ENCODE measurements around the gene GATA1.

The GATA1 gene

DNA sequence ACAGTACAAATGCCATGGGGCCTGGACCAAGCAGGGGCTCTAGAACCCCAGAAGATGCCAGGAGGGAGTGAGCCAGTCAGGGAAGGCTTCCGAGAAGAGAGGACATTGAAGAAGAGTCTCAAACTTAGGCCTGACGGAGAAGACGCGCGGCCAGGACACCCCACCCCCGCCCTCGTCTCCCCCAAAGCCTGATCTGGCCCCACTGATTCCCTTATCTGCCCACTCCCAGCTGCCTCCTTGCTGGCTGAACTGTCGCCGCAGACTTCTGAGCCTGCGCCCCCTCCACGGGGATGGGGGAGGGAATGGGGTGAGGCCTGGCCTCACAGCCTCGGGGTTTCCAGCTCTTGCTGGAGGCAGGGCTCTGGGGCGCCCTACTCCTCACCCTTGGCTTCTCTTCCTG is 3.6 kb upstream of the GATA1 start:
- H3K4ac ChIP-seq (ENCODE audit: low read length): no peak overlapping the region

DNA sequence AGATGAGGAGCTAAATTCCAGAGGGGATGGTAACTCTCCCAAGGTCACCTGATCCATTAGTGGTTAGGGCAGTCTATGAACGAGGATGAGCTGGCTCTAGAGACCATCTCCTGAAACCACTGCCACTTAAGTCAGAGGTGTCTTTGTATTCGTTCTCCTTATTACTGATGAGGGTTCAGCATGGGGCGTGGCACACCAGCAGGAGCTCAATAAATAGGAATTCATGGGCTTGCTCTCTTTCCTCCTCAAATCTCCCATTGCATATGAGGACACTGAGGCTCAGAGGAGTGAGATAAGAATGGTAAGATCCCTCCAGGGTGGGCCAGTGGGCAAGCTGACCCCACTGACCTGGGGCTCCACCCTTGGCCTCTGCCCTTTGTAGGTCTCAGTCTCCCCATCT is 1.7 kb upstream of the GATA1 start:
- Histone ChIP-seq H2BK5ac (ENCODE audit: low read length) (no peak overlapping the region), H3K79me1 (ENCODE audit: low read depth, low read length) (no peaks in the 10 kb centered on the region), H3K18ac (ENCODE audit: low read length) (no peak overlapping the region), H3K23ac (ENCODE audit: low read depth, low read length, poor library complexity) (no peak overlapping the region), H4K8ac (ENCODE audit: low read depth, low read length) (no peak overlapping the region), H3K4me1 (ENCODE audit: control insufficient read depth in 2 of 2, insufficient read depth in 1 of 2, low read depth in 1 of 2, low read length in 2 of 2) (no peaks in the 10 kb centered on the region), H3K4ac (ENCODE audit: low read length) (no peak overlapping the region), H2BK12ac (ENCODE audit: low read length) (no peak overlapping the region), H4K91ac (ENCODE audit: low read depth, low read length, poor library complexity) (no peak overlapping the region), H3K14ac (ENCODE audit: low read length) (no peak overlapping the region), H2BK15ac (ENCODE audit: low read length) (no peak overlapping the region), H3K9ac (ENCODE audit: low read depth, low read length, poor library complexity) (no peak overlapping the region), H3K4me3 (ENCODE audit: low read length in 2 of 2) (no peak overlapping the region), H3K9me3 (replicated peaks in 1 of 2; ENCODE audit: control insufficient read depth in 2 of 2, insufficient read depth in 1 of 2, low read depth in 1 of 2, low read length in 2 of 2) (no peaks in the 10 kb centered on the region), H2AK5ac (ENCODE audit: low read depth, low read length) (no peak overlapping the region), H3K36me3 (replicated peaks in 1 of 2; ENCODE audit: control insufficient read depth in 2 of 2, insufficient read depth in 2 of 2, low read length in 2 of 2) (no peaks in the 10 kb centered on the region), H3K4me2 (ENCODE audit: insufficient read depth, low read length, poor library complexity, severe bottlenecking) (no peak overlapping the region), H2BK120ac (ENCODE audit: low read depth, low read length) (no peak overlapping the region), H2AFZ (ENCODE audit: low read length) (no peak overlapping the region), H3K27ac (replicated peaks; ENCODE audit: low read length) (no peak overlapping the region), H3K27me3 (ENCODE audit: control insufficient read depth in 3 of 3, insufficient read depth in 3 of 3, low read depth in 1 of 3, low read length in 3 of 3) (peaks cover 0 to 15% (median 0%) of the 10 kb centered on the region in 3 experiments)
- no peak for DNase-seq (ENCODE audit: low spot score)
- no CpG with 5 or more reads among the region's 3 CpGs for WGBS, 2 donors (ENCODE audit: extremely low coverage in 2 of 2, insufficient read length in 2 of 2, insufficient replicate concordance in 1 of 2)

More for the DNA sequence above, 3.6 kb upstream of the GATA1 start:
- Histone ChIP-seq H2BK120ac (ENCODE audit: low read depth, low read length) (no peak overlapping the region), H3K27ac (replicated peaks; ENCODE audit: low read length) (no peak overlapping the region), H3K23ac (ENCODE audit: low read depth, low read length, poor library complexity) (no peak overlapping the region), H3K27me3 (ENCODE audit: control insufficient read depth in 3 of 3, insufficient read depth in 3 of 3, low read depth in 1 of 3, low read length in 3 of 3) (peaks cover 0 to 11% (median 0%) of the 10 kb centered on the region in 3 experiments), H3K9me3 (replicated peaks in 1 of 2; ENCODE audit: control insufficient read depth in 2 of 2, insufficient read depth in 1 of 2, low read depth in 1 of 2, low read length in 2 of 2) (no peaks in the 10 kb centered on the region), H3K4me1 (ENCODE audit: control insufficient read depth in 2 of 2, insufficient read depth in 1 of 2, low read depth in 1 of 2, low read length in 2 of 2) (no peaks in the 10 kb centered on the region), H2AFZ (ENCODE audit: low read length) (no peak overlapping the region), H3K14ac (ENCODE audit: low read length) (no peak overlapping the region), H4K8ac (ENCODE audit: low read depth, low read length) (no peak overlapping the region), H2BK15ac (ENCODE audit: low read length) (no peak overlapping the region), H3K18ac (ENCODE audit: low read length) (no peak overlapping the region), H2BK5ac (ENCODE audit: low read length) (no peak overlapping the region), H3K79me1 (ENCODE audit: low read depth, low read length) (no peaks in the 10 kb centered on the region), H3K4me3 (ENCODE audit: low read length in 2 of 2) (no peak overlapping the region), H4K91ac (ENCODE audit: low read depth, low read length, poor library complexity) (no peak overlapping the region), H2AK5ac (ENCODE audit: low read depth, low read length) (no peak overlapping the region), H3K9ac (ENCODE audit: low read depth, low read length, poor library complexity) (no peak overlapping the region), H3K36me3 (replicated peaks in 1 of 2; ENCODE audit: control insufficient read depth in 2 of 2, insufficient read depth in 2 of 2, low read length in 2 of 2) (no peaks in the 10 kb centered on the region), H3K4me2 (ENCODE audit: insufficient read depth, low read length, poor library complexity, severe bottlenecking) (no peak overlapping the region), H2BK12ac (ENCODE audit: low read length) (no peak overlapping the region)
- no peak for DNase-seq (ENCODE audit: low spot score)
- WGBS, 2 donors (ENCODE audit: extremely low coverage in 2 of 2, insufficient read length in 2 of 2, insufficient replicate concordance in 1 of 2): no CpG with 5 or more reads among the region's 13 CpGs

DNA sequence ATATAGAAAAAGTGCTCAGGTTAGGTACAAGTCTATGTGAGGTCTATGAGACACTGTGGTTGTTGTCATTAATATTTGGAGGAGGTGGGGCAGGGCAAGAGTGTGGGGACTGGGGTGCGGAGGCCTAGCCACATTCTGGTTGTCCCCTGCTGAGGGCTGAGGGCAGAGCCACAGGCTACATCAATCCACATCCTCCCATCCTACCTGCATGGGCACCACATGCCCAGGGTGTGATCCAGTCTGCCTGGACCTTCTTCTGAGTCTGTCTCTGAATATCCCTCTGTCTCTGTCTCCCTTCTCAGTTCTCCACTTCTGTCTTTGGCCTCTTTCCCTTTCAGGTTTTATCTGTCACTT is 1.2 kb upstream of the GATA1 start:
- no peaks in the 10 kb centered on the region for H3K4me1 ChIP-seq (ENCODE audit: control insufficient read depth in 2 of 2, insufficient read depth in 1 of 2, low read depth in 1 of 2, low read length in 2 of 2)
- no peak overlapping the region for H2BK15ac ChIP-seq (ENCODE audit: low read length)
- H3K9me3 ChIP-seq (replicated peaks in 1 of 2; ENCODE audit: control insufficient read depth in 2 of 2, insufficient read depth in 1 of 2, low read depth in 1 of 2, low read length in 2 of 2): no peaks in the 10 kb centered on the region
- H4K91ac ChIP-seq (ENCODE audit: low read depth, low read length, poor library complexity): no peak overlapping the region
- no peak overlapping the region for H3K4ac ChIP-seq (ENCODE audit: low read length)
- H3K23ac ChIP-seq (ENCODE audit: low read depth, low read length, poor library complexity): no peak overlapping the region
- no CpG with 5 or more reads among the region's 1 CpG for WGBS, 2 donors (ENCODE audit: extremely low coverage in 2 of 2, insufficient read length in 2 of 2, insufficient replicate concordance in 1 of 2)
- no peak overlapping the region for H3K18ac ChIP-seq (ENCODE audit: low read length)
- no peak overlapping the region for H3K4me3 ChIP-seq (ENCODE audit: low read length in 2 of 2)
- peaks cover 0 to 15% (median 0%) of the 10 kb centered on the region in 3 experiments for H3K27me3 ChIP-seq (ENCODE audit: control insufficient read depth in 3 of 3, insufficient read depth in 3 of 3, low read depth in 1 of 3, low read length in 3 of 3)
- H2BK120ac ChIP-seq (ENCODE audit: low read depth, low read length): no peak overlapping the region
- H2BK12ac ChIP-seq (ENCODE audit: low read length): no peak overlapping the region
- H3K4me2 ChIP-seq (ENCODE audit: insufficient read depth, low read length, poor library complexity, severe bottlenecking): no peak overlapping the region
- H2AK5ac ChIP-seq (ENCODE audit: low read depth, low read length): no peak overlapping the region
- H2AFZ ChIP-seq (ENCODE audit: low read length): no peak overlapping the region
- no peaks in the 10 kb centered on the region for H3K79me1 ChIP-seq (ENCODE audit: low read depth, low read length)
- peak overlapping the region; percentile 6 for H4K8ac ChIP-seq (ENCODE audit: low read depth, low read length)
- H3K9ac ChIP-seq (ENCODE audit: low read depth, low read length, poor library complexity): no peak overlapping the region
- H3K27ac ChIP-seq (replicated peaks; ENCODE audit: low read length): no peak overlapping the region
- no peak overlapping the region for H2BK5ac ChIP-seq (ENCODE audit: low read length)
- no peak overlapping the region for H3K14ac ChIP-seq (ENCODE audit: low read length)
- H3K36me3 ChIP-seq (replicated peaks in 1 of 2; ENCODE audit: control insufficient read depth in 2 of 2, insufficient read depth in 2 of 2, low read length in 2 of 2): no peaks in the 10 kb centered on the region
- no peak for DNase-seq (ENCODE audit: low spot score)

DNA sequence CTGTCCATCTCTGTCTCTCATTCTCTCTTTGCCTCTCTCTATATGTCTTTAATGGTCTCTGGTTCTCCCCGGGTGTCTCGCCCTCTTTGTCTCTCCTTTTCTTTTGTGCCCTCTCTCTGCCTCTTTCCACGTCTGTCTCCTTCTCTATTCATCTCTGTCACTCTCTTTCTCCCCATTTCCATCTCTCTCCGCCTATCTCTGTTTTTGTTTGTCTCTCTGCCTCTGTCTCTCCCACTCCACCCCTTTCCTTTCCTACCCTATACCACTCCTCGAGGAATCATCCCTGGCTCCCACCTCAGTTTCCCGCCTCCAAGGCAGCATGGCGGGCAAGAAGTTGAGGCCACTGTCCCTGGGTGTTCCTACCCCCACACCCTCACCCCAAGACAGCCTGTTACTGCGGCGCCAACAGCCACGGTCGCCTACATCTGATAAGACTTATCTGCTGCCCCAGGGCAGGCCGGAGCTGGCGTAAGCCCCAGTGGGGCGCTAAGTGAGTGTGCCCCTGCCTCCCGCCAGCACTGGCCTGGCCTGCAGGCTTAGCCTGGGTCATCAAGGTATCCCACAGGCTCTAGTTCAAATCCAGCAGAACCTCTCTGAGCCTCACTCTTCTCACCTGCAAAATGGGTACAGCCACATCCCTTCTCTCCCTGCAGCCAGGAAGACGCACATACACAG is 713 bp upstream of the GATA1 start:
- H3K14ac ChIP-seq (ENCODE audit: low read length): no peak overlapping the region

More for the DNA sequence above, 713 bp upstream of the GATA1 start:
- Histone ChIP-seq H4K91ac (ENCODE audit: low read depth, low read length, poor library complexity) (no peak overlapping the region), H2BK12ac (ENCODE audit: low read length) (no peak overlapping the region), H2BK5ac (ENCODE audit: low read length) (no peak overlapping the region), H3K4me1 (ENCODE audit: control insufficient read depth in 2 of 2, insufficient read depth in 1 of 2, low read depth in 1 of 2, low read length in 2 of 2) (no peaks in the 10 kb centered on the region), H2BK15ac (ENCODE audit: low read length) (no peak overlapping the region), H3K4ac (ENCODE audit: low read length) (no peak overlapping the region), H3K4me2 (ENCODE audit: insufficient read depth, low read length, poor library complexity, severe bottlenecking) (no peak overlapping the region), H3K23ac (ENCODE audit: low read depth, low read length, poor library complexity) (no peak overlapping the region), H3K27me3 (ENCODE audit: control insufficient read depth in 3 of 3, insufficient read depth in 3 of 3, low read depth in 1 of 3, low read length in 3 of 3) (peaks cover 0 to 15% (median 0%) of the 10 kb centered on the region in 3 experiments), H3K9ac (ENCODE audit: low read depth, low read length, poor library complexity) (no peak overlapping the region), H3K18ac (ENCODE audit: low read length) (no peak overlapping the region), H2AK5ac (ENCODE audit: low read depth, low read length) (no peak overlapping the region), H2AFZ (ENCODE audit: low read length) (no peak overlapping the region), H3K27ac (replicated peaks; ENCODE audit: low read length) (no peak overlapping the region), H4K8ac (ENCODE audit: low read depth, low read length) (no peak overlapping the region), H2BK120ac (ENCODE audit: low read depth, low read length) (no peak overlapping the region), H3K4me3 (ENCODE audit: low read length in 2 of 2) (no peak overlapping the region), H3K36me3 (replicated peaks in 1 of 2; ENCODE audit: control insufficient read depth in 2 of 2, insufficient read depth in 2 of 2, low read length in 2 of 2) (no peaks in the 10 kb centered on the region), H3K9me3 (replicated peaks in 1 of 2; ENCODE audit: control insufficient read depth in 2 of 2, insufficient read depth in 1 of 2, low read depth in 1 of 2, low read length in 2 of 2) (no peaks in the 10 kb centered on the region), H3K79me1 (ENCODE audit: low read depth, low read length) (no peaks in the 10 kb centered on the region)
- DNase-seq (ENCODE audit: low spot score): no peak
- no CpG with 5 or more reads among the region's 16 CpGs for WGBS, 2 donors (ENCODE audit: extremely low coverage in 2 of 2, insufficient read length in 2 of 2, insufficient replicate concordance in 1 of 2)

Measured in neuronal stem cell (in vitro differentiated cells).